ENCODE measurements around the gene CCDC9. TPM values are rescaled to one million over a fixed set of nuclear protein-coding genes. Genes with fewer than 3 reads are reported as not detected.

CCDC9 gene
- total and polyA plus RNA-seq, 2 of the 13 experiments (the other 11 are each of a cell fraction or from before 2014, with no cell fraction given): 2.9 to 6.3 TPM

DNA sequence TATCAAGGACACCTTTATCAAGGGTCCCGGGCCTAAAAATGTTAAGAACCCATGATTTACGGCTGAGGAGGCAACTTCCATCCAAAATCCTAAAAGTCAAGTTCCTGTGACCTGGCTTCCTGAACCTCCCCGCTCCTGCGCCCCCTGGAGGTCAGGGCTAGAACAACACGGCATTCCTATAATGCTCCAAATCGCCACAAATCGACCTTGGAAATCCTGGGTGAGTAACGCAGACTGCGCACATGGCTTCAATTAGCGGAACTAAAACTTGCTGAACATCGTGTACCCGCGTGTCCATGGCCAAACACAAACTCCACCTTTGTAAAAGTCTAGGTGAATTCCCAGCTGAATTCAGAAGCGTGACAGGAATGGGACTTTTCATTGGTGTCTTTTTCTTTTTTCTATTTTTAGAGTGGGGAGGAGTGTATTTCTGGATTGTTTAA is 49.0 kb downstream of the CCDC9 start (continued):
- TF ChIP-seq MXI1 (IDR thresholded peaks at IDR 0.05; ENCODE audit: borderline replicate concordance, low read depth, low read length) (peak; percentile 95; the same call in 2 of the 3 replicates), ZNF7 (CRISPR knock-in tag; IDR thresholded peaks at IDR 0.05) (no peak), MTF2 (CRISPR knock-in tag; IDR thresholded peaks at IDR 0.05; ENCODE audit: borderline replicate concordance) (no peak), NFKBIZ (CRISPR knock-in tag; IDR thresholded peaks at IDR 0.05) (no peak), ZNF34 (CRISPR knock-in tag; IDR thresholded peaks at IDR 0.05; ENCODE audit: borderline replicate concordance) (no peak), EP300 (IDR thresholded peaks at IDR 0.05; ENCODE audit: low read depth in 2 of 2, low read length in 2 of 2) (peak in 1 of 2 experiments; percentile 13; a peak in 1 of 4 replicates), EP300 (CRISPR knock-in tag; IDR thresholded peaks at IDR 0.05; ENCODE audit: borderline replicate concordance) (0 out of 2 replicates have a peak, but pooled peaks have one; percentile 16), ARNT2 (CRISPR knock-in tag; IDR thresholded peaks at IDR 0.05; ENCODE audit: low read depth) (no peak), SP140L (CRISPR knock-in tag; IDR thresholded peaks at IDR 0.05; ENCODE audit: borderline replicate concordance) (no peak), ZNF556 (CRISPR knock-in tag; IDR thresholded peaks at IDR 0.05; ENCODE audit: borderline replicate concordance) (0 out of 2 replicates have a peak, but pooled peaks have one; percentile 20), BHLHE40 (IDR thresholded peaks at IDR 0.05; ENCODE audit: low read length) (0 out of 2 replicates have a peak, but pooled peaks have one; percentile 21), FOSL1 (CRISPR knock-in tag; IDR thresholded peaks at IDR 0.05; ENCODE audit: borderline replicate concordance) (no peak), ATF7 (IDR thresholded peaks at IDR 0.05) (no peak), ATF7 (CRISPR knock-in tag; IDR thresholded peaks at IDR 0.05) (no peak), CENPX (CRISPR knock-in tag; IDR thresholded peaks at IDR 0.05) (no peak), PRPF4 (IDR thresholded peaks at IDR 0.05; ENCODE audit: low read depth, low read length, poor library complexity, severe bottlenecking) (no peak), MEF2D (CRISPR knock-in tag; IDR thresholded peaks at IDR 0.05) (peak; percentile 94), SRSF1 (optimal IDR thresholded peaks at IDR 0.05; ENCODE audit: low read depth, low read length) (no peak), SIN3B (IDR thresholded peaks at IDR 0.05; ENCODE audit: low read length) (no peak), CBFB (CRISPR knock-in tag; IDR thresholded peaks at IDR 0.05) (no peak), HES4 (CRISPR knock-in tag; IDR thresholded peaks at IDR 0.05; ENCODE audit: borderline replicate concordance) (no peak), MAFF (IDR thresholded peaks at IDR 0.05; ENCODE audit: low read depth, low read length) (peak; percentile 40; the same call in 1 of the 2 replicates), JUNB (CRISPR knock-in tag; IDR thresholded peaks at IDR 0.05; ENCODE audit: borderline replicate concordance) (no peak), SRF (IDR thresholded peaks at IDR 0.05; ENCODE audit: low read depth, low read length) (no peak), MAF1 (CRISPR knock-in tag; IDR thresholded peaks at IDR 0.05; ENCODE audit: borderline replicate concordance) (no peak)
- TF ChIP-seq, protein P1, sequence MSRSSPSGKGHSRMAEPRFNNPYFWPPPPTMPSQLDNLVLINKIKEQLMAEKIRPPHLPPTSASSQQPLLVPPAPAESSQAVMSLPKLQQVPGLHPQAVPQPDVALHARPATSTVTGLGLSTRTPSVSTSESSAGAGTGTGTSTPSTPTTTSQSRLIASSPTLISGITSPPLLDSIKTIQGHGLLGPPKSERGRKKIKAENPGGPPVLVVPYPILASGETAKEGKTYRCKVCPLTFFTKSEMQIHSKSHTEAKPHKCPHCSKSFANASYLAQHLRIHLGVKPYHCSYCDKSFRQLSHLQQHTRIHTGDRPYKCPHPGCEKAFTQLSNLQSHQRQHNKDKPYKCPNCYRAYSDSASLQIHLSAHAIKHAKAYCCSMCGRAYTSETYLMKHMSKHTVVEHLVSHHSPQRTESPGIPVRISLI (CRISPR knock-in tag; IDR thresholded peaks at IDR 0.05; ENCODE audit: borderline replicate concordance): peak; percentile 53; the same call in 1 of the 2 replicates
- TF ChIP-seq, protein P2, sequence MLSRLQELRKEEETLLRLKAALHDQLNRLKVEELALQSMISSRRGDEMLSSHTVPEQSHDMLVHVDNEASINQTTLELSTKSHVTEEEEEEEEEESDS (CRISPR knock-in tag; IDR thresholded peaks at IDR 0.05; ENCODE audit: borderline replicate concordance): no peak
- TF ChIP-seq, protein P3, sequence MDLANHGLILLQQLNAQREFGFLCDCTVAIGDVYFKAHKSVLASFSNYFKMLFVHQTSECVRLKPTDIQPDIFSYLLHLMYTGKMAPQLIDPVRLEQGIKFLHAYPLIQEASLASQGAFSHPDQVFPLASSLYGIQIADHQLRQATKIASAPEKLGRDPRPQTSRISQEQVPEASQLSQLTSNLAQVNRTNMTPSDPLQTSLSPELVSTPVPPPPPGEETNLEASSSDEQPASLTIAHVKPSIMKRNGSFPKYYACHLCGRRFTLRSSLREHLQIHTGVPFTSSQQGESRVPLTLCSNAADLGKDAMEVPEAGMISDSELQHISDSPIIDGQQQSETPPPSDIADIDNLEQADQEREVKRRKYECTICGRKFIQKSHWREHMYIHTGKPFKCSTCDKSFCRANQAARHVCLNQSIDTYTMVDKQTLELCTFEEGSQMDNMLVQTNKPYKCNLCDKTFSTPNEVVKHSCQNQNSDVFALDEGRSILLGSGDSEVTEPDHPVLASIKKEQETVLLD (CRISPR knock-in tag; IDR thresholded peaks at IDR 0.05; ENCODE audit: low read depth): no peak
